Measurements from ENCODE around the gene ZMAT2. TPM values are rescaled to one million over a fixed set of nuclear protein-coding genes. Genes with fewer than 3 reads are reported as not detected.
"Not testable (repeated sequence)": the region's sequence is repeated elsewhere in the genome, so short reads cannot be mapped to it uniquely, and the experiment has no call there.

ZMAT2 gene, protein sequence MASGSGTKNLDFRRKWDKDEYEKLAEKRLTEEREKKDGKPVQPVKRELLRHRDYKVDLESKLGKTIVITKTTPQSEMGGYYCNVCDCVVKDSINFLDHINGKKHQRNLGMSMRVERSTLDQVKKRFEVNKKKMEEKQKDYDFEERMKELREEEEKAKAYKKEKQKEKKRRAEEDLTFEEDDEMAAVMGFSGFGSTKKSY
- 78.7 TPM for polyA plus RNA-seq
- long read RNA-seq, donor 1, transcript ZMAT2-201 (6 exons, 1,647 nt) = major isoform, 12 of 12 reads
- long read RNA-seq, donor 1, partial matches to known transcripts = 0 of 12 reads
- long read RNA-seq, donor 1, other reads (novel, unspliced or antisense) = 0 of 12 reads
- long read RNA-seq, donor 2, transcript ZMAT2-201 (6 exons, 1,647 nt) = major isoform, 25 of 31 reads
- long read RNA-seq, donor 2, partial matches to known transcripts = 6 of 31 reads
- long read RNA-seq, donor 2, other reads (novel, unspliced or antisense) = 0 of 31 reads
- long read RNA-seq, donor 3, transcript ZMAT2-201 (6 exons, 1,647 nt) = major isoform, 16 of 36 reads
- long read RNA-seq, donor 3, partial matches to known transcripts = 20 of 36 reads
- long read RNA-seq, donor 3, other reads (novel, unspliced or antisense) = 0 of 36 reads
- long read RNA-seq, donor 4, partial matches to known transcripts = 0 of 3 reads
- long read RNA-seq, donor 4, other reads (novel, unspliced or antisense) = 0 of 3 reads
- long read RNA-seq, donor 5, transcript ZMAT2-201 (6 exons, 1,647 nt) = major isoform, 9 of 16 reads
- long read RNA-seq, donor 5, partial matches to known transcripts = 6 of 16 reads
- long read RNA-seq, donor 5, other reads (novel, unspliced or antisense) = 0 of 16 reads
- long read RNA-seq, donor 6, transcript ZMAT2-201 (6 exons, 1,647 nt) = major isoform, 9 of 14 reads
- long read RNA-seq, donor 6, partial matches to known transcripts = 5 of 14 reads
- long read RNA-seq, donor 6, other reads (novel, unspliced or antisense) = 0 of 14 reads
- long read RNA-seq, donor 7, transcript ZMAT2-201 (6 exons, 1,647 nt) = major isoform, 10 of 10 reads
- long read RNA-seq, donor 7, partial matches to known transcripts = 0 of 10 reads
- long read RNA-seq, donor 7, other reads (novel, unspliced or antisense) = 0 of 10 reads
- long read RNA-seq, donor 8, transcript ZMAT2-201 (6 exons, 1,647 nt) = major isoform, 25 of 30 reads
- long read RNA-seq, donor 8, partial matches to known transcripts = 5 of 30 reads
- long read RNA-seq, donor 8, other reads (novel, unspliced or antisense) = 0 of 30 reads
- long read RNA-seq, donor 9, transcript ZMAT2-201 (6 exons, 1,647 nt) = major isoform, 19 of 35 reads
- long read RNA-seq, donor 9, partial matches to known transcripts = 16 of 35 reads
- long read RNA-seq, donor 9, other reads (novel, unspliced or antisense) = 0 of 35 reads
- long read RNA-seq, donor 10, transcript ZMAT2-201 (6 exons, 1,647 nt) = major isoform, 16 of 28 reads
- long read RNA-seq, donor 10, partial matches to known transcripts = 12 of 28 reads
- long read RNA-seq, donor 10, other reads (novel, unspliced or antisense) = 0 of 28 reads
- long read RNA-seq, donor 11, transcript ZMAT2-201 (6 exons, 1,647 nt) = major isoform, 11 of 21 reads
- long read RNA-seq, donor 11, partial matches to known transcripts = 10 of 21 reads
- long read RNA-seq, donor 11, other reads (novel, unspliced or antisense) = 0 of 21 reads

DNA sequence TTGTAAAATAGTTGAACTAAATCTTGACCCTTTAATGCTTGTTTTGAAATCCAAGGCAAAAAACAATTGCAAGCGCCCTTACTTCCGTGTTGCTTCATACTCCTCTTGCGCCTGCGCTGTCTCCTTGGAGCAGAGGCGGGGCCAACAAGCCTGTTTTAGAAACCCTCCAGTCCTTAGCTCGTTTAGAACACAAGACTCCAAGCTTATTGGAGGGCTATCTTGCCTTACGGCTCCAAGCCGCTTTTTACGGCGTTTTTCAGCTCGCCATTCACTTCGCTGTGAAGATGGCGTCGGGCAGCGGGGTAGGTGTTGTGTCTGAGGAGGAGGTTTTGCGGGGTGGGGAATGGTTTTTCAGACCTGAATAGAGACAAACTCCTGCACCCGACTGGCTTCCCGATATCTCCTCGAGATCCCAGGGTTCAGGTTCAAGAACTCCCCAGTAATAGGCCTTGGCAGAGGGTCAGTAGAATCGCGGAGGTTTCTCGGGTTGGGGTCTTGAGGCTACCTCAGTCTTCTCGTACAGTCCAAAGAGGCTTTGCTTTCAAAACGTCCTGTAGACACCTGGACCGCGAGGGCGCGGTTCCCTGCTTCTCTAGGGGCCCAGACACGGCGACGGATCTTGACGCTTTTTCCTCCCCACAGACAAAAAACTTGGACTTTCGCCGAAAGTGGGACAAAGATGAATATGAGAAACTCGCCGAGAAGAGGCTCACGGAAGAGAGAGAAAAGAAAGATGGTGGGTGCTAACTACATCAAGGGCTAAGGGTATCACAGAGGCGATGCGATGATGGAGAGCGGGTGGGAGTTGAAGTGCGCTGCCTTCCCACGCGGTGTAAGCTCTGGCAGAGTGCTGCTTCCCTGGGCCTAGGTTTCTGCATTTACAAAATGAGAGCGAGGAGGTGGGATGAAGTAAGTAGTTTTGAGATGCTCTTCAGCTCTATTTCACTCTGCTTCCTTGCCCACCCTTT, at the start of gene ZMAT2:
TSS of gene ZMAT2 (plus strand) at position 271 of the 968 bp plus-strand sequence. CDS start at position 285, 14 bp downstream.
- peaks cover 72% of the 10 kb centered on the region for H3K36me3 ChIP-seq (ENCODE audit: control insufficient read depth, insufficient read depth, low read length)
- H3K4me3 ChIP-seq (ENCODE audit: low read length) = peak within 1 kb of the TSS; percentile 91
- H3K27me3 ChIP-seq (ENCODE audit: control insufficient read depth, insufficient read depth, low read length) = no peaks in the 10 kb centered on the region
- peak; percentile 96 to 98 for DNase-seq
- WGBS (ENCODE audit: insufficient coverage, low lambda C conversion rate) = 0% methylated on average over 1 of the region's 44 CpGs
- no peaks in the 10 kb centered on the region for H3K4me1 ChIP-seq (ENCODE audit: control insufficient read depth, insufficient read depth, low read length)
- no peaks in the 10 kb centered on the region for H3K9me3 ChIP-seq (ENCODE audit: control insufficient read depth, low read depth, low read length)
- peak within 1 kb of the TSS; percentile 58 for H3K27ac ChIP-seq (ENCODE audit: low read length)

DNA sequence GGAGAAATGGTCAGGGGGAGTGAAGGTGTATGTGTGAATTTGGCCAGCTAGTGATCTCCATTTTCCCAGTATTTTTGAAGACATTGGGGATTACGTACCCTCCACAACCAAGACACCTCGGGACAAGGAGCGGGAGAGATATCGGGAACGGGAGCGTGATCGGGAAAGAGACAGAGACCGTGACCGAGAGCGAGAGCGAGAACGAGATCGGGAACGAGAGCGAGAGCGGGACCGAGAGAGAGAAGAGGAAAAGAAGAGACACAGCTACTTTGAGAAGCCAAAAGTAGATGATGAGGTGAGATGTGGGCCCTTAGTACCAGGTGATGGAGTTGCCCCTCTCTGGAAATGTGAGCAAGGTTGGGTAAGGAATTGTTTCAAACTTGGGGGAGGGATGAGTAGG, 41.4 kb upstream of the ZMAT2 start:
- Histone ChIP-seq H3K27ac (ENCODE audit: low read length) (no peak overlapping the region), H3K4me1 (ENCODE audit: control insufficient read depth, insufficient read depth, low read length) (no peaks in the 10 kb centered on the region), H3K9me3 (ENCODE audit: control insufficient read depth, low read depth, low read length) (no peaks in the 10 kb centered on the region), H3K4me3 (ENCODE audit: low read length) (no peak overlapping the region), H3K27me3 (ENCODE audit: control insufficient read depth, insufficient read depth, low read length) (no peaks in the 10 kb centered on the region), H3K36me3 (ENCODE audit: control insufficient read depth, insufficient read depth, low read length) (peaks cover 88% of the 10 kb centered on the region)
- DNase-seq = no peak
- WGBS (ENCODE audit: insufficient coverage, low lambda C conversion rate) = 100% methylated on average over 14 of the region's 17 CpGs

DNA sequence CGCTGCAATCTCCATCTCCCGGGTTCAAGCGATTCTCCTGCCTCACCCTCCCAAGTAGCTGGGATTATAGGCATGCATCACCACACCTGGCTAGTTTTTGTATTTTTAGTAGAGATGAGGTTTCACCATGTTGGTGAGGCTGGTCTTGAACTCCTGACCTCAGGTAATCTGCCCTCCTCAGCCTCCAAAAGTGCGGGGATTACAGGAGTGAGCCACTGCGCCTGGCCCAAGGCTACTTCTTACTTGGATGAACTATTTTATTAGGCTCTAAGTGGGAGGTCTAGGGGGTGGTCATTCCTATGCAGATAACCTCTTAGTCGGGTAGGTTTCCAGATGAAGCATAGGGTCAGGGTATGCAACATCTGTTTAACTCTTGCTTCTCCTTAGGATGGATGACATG, 39.9 kb upstream of the ZMAT2 start:
- not testable (repeated sequence) for H3K9me3 ChIP-seq (ENCODE audit: control insufficient read depth, low read depth, low read length); H3K4me1 ChIP-seq (ENCODE audit: control insufficient read depth, insufficient read depth, low read length); H3K4me3 ChIP-seq (ENCODE audit: low read length); DNase-seq; H3K27ac ChIP-seq (ENCODE audit: low read length); H3K27me3 ChIP-seq (ENCODE audit: control insufficient read depth, insufficient read depth, low read length)
- peaks cover 76% of the 10 kb centered on the region for H3K36me3 ChIP-seq (ENCODE audit: control insufficient read depth, insufficient read depth, low read length)
- WGBS (ENCODE audit: insufficient coverage, low lambda C conversion rate) = no CpG with 5 or more reads among the region's 6 CpGs

DNA sequence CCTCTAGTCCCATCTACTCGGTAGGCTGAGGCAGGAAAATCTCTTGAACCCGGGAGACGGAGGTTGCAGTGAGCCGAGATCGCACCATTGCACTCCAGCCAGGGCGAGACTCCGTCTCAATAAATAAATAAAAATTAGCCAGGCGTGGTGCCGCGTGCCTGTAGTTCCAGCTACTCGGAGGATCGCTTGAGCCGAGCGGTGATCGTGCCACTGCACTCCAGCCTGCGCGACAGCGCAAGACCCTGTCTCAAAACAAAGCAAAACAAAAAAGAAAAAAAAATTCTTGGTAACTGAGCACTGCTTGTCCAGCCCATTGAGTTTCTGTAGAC, 36.3 kb upstream of the ZMAT2 start:
- Histone ChIP-seq H3K4me1 (ENCODE audit: control insufficient read depth, insufficient read depth, low read length) (peaks cover 3% of the 10 kb centered on the region), H3K9me3 (ENCODE audit: control insufficient read depth, low read depth, low read length) (no peaks in the 10 kb centered on the region), H3K27ac (ENCODE audit: low read length) (peak overlapping the region; percentile 89), H3K4me3 (ENCODE audit: low read length) (peak overlapping the region; percentile 99), H3K36me3 (ENCODE audit: control insufficient read depth, insufficient read depth, low read length) (peaks cover 61% of the 10 kb centered on the region), H3K27me3 (ENCODE audit: control insufficient read depth, insufficient read depth, low read length) (no peaks in the 10 kb centered on the region)
- WGBS (ENCODE audit: insufficient coverage, low lambda C conversion rate) = no CpG with 5 or more reads among the region's 18 CpGs
- DNase-seq = no peak

DNA sequence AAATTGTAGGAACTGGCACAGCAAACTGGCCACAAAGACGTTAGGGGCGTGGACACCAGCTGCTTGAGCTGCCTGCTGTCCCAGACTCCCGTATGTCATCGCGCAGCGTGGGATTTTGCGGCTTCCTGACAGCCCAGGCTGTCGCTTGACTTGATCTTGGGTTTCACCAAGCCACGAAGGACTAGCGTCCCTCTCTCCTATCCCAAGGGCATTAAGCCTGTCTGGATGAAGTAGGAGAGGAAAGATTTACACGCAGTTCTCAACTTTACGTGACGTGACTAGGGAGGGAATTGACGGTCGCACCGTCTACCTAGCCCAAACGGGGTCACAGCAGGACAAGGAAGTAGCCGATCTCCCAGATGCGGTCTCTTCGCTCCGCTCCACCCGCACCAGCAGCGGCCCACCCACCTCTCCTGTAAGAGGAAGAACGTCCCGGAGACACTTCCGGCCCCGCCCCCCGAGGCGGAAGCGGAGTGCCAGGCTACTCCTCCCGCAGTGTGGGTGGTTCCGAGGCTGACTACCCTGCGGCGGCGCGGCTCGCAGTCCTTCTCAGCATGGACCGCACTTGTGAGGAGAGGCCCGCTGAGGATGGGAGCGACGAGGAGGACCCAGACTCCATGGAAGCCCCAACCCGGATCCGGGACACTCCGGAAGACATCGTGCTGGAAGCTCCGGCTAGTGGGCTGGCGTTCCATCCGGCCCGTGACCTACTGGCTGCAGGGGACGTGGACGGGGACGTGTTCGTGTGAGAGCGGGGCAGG, 35.7 kb upstream of the ZMAT2 start, which contains the start of gene WDR55:
TSS of gene WDR55 (plus strand) at position 546 of the 761 bp plus-strand sequence. CDS start at position 555, 9 bp downstream.
- peak within 1 kb of the TSS; percentile 89 for H3K27ac ChIP-seq (ENCODE audit: low read length)
- no peaks in the 10 kb centered on the region for H3K9me3 ChIP-seq (ENCODE audit: control insufficient read depth, low read depth, low read length)
- H3K36me3 ChIP-seq (ENCODE audit: control insufficient read depth, insufficient read depth, low read length) = peaks cover 61% of the 10 kb centered on the region
- H3K4me3 ChIP-seq (ENCODE audit: low read length) = peak within 1 kb of the TSS; percentile 99
- H3K27me3 ChIP-seq (ENCODE audit: control insufficient read depth, insufficient read depth, low read length) = no peaks in the 10 kb centered on the region
- peak; percentile 91 to 97 for DNase-seq
- peaks cover 3% of the 10 kb centered on the region for H3K4me1 ChIP-seq (ENCODE audit: control insufficient read depth, insufficient read depth, low read length)
- no CpG with 5 or more reads among the region's 54 CpGs for WGBS (ENCODE audit: insufficient coverage, low lambda C conversion rate)

GRCh38 chr5:140671035-140671434, 29.2 kb upstream of the ZMAT2 start:
- WGBS (ENCODE audit: insufficient coverage, low lambda C conversion rate) = no CpG with 5 or more reads among the region's 4 CpGs
- not testable (repeated sequence) for H3K9me3 ChIP-seq (ENCODE audit: control insufficient read depth, low read depth, low read length); H3K4me3 ChIP-seq (ENCODE audit: low read length); H3K27me3 ChIP-seq (ENCODE audit: control insufficient read depth, insufficient read depth, low read length); DNase-seq; H3K27ac ChIP-seq (ENCODE audit: low read length); H3K4me1 ChIP-seq (ENCODE audit: control insufficient read depth, insufficient read depth, low read length)
- peaks cover 64% of the 10 kb centered on the region for H3K36me3 ChIP-seq (ENCODE audit: control insufficient read depth, insufficient read depth, low read length)

DNA sequence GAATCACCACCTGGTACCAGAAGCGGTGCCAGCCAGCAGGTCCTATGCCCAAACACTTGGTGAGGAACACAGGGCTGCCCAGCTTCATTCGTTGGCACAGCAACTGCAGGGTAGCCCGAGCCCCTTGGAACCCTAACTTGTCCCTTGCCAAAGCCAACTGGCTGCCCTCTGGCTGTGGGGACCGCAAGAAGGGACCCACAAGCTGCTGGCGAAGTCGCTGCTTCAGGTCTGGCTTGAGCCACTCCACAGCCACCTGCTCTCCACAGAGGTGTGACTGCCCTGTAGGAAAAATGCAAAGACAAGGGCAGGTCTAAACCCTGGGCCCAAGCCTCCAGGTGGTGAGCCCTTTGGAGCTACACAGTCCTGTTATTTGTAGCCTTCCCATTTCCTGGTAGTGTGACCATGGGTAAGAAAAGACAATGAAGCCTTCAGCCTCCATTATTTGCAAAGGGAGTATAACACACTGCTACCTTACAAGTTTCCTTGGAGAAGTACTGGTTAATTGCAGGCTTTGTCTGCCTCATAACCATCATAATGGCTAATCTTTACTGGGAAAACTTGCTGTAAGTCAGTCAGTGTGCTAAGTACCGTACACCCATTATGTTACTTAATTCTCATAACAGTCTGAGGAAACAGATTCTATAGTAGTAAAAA, 28.6 kb upstream of the ZMAT2 start:
- Histone ChIP-seq H3K36me3 (ENCODE audit: control insufficient read depth, insufficient read depth, low read length) (peaks cover 70% of the 10 kb centered on the region), H3K27ac (ENCODE audit: low read length) (no peak overlapping the region), H3K27me3 (ENCODE audit: control insufficient read depth, insufficient read depth, low read length) (no peaks in the 10 kb centered on the region), H3K4me3 (ENCODE audit: low read length) (no peak overlapping the region), H3K4me1 (ENCODE audit: control insufficient read depth, insufficient read depth, low read length) (no peaks in the 10 kb centered on the region), H3K9me3 (ENCODE audit: control insufficient read depth, low read depth, low read length) (no peaks in the 10 kb centered on the region)
- no CpG with 5 or more reads among the region's 7 CpGs for WGBS (ENCODE audit: insufficient coverage, low lambda C conversion rate)
- DNase-seq = peak in 1 of 2 donors; percentile 9

- no peak overlapping the region for H3K4me3 ChIP-seq (ENCODE audit: low read length)
- no peaks in the 10 kb centered on the region for H3K27me3 ChIP-seq (ENCODE audit: control insufficient read depth, insufficient read depth, low read length)
- H3K36me3 ChIP-seq (ENCODE audit: control insufficient read depth, insufficient read depth, low read length) = peaks cover 76% of the 10 kb centered on the region
- H3K4me1 ChIP-seq (ENCODE audit: control insufficient read depth, insufficient read depth, low read length) = no peaks in the 10 kb centered on the region
- no peaks in the 10 kb centered on the region for H3K9me3 ChIP-seq (ENCODE audit: control insufficient read depth, low read depth, low read length)
- peak in 1 of 2 donors; percentile 47 for DNase-seq
- WGBS (ENCODE audit: insufficient coverage, low lambda C conversion rate) = no CpG with 5 or more reads among the region's 70 CpGs
- H3K27ac ChIP-seq (ENCODE audit: low read length) = no peak overlapping the region
Measured at GRCh38 chr5:140672455-140673186, 27.6 kb upstream of the ZMAT2 start.
